H1 (cell line): ENCODE data around the gene PTPRJ. TPM values are rescaled to one million over a fixed set of nuclear protein-coding genes. Genes with fewer than 3 reads are reported as not detected.

Experiments used
- CTCF ChIA-PET: fragments of 300-600 bp; sonication (Branson Sonifier 250); formaldehyde crosslinking; loops from one replicate; lab custom pipeline; 2021; ENCODE audit not compliant: partially characterized antibody; lab: Charles Lee
- POLR2A ChIA-PET: fragments of 300-600 bp; sonication (Branson Sonifier 250); formaldehyde crosslinking; loops from one replicate; lab custom pipeline; 2021; ENCODE audit warnings: inconsistent platforms; ENCODE audit not compliant: partially characterized antibody; lab: Charles Lee
- DNase-seq, 2 experiments: peaks; one replicate each; pipeline versions ENCODE4 v3.0.0 to v3.0.0-alpha.2; 2010 to 2022; ENCODE audit warnings: low spot score in 2 of 2, low read depth in 1 of 2, mixed read lengths in 1 of 2
- FAIRE-seq: peaks from 2 replicates; lab custom pipeline; 2011; peaks lifted over from hg19 to GRCh38; lab: Jason Lieb, UNC
- H2AFZ ChIP-seq: 2 replicates; pipeline ENCODE4 v1.8.1; 2012; ENCODE audit warnings: low read length, inconsistent platforms
- H2AK5ac ChIP-seq: 2 replicates; pipeline ENCODE4 v1.6.1; 2013; ENCODE audit warnings: low read depth, low read length
- H2BK120ac ChIP-seq: replicated peaks from 2 replicates; pipeline ENCODE3; 2013; ENCODE audit warnings: low read depth, low read length, inconsistent platforms
- H2BK12ac ChIP-seq: 2 replicates; pipeline ENCODE4 v1.6.1; 2013; ENCODE audit warnings: low read depth, low read length
- H2BK15ac ChIP-seq: 2 replicates; pipeline ENCODE4 v1.6.1; 2013; ENCODE audit warnings: low read length
- H2BK20ac ChIP-seq: 2 replicates; pipeline ENCODE4 v1.6.1; 2013; ENCODE audit warnings: low read length
- H2BK5ac ChIP-seq: 2 replicates; pipeline ENCODE4 v1.6.1; 2013; ENCODE audit warnings: low read depth, low read length
- H3K14ac ChIP-seq: 2 replicates; pipeline ENCODE4 v1.6.1; 2013; ENCODE audit warnings: inconsistent platforms; ENCODE audit not compliant: insufficient read length
- H3K18ac ChIP-seq: 2 replicates; pipeline ENCODE4 v1.6.1; 2013; ENCODE audit warnings: low read length; ENCODE audit errors: extremely low read depth
- H3K23ac ChIP-seq: 2 replicates; pipeline ENCODE4 v1.6.1; 2013; ENCODE audit warnings: inconsistent platforms; ENCODE audit not compliant: insufficient read length
- H3K23me2 ChIP-seq: 2 replicates; pipeline ENCODE4 v1.6.1; 2013; ENCODE audit warnings: low read depth, low read length
- H3K27ac ChIP-seq: 2 replicates; pipeline ENCODE4 v1.6.1; 2011; ENCODE audit warnings: low read depth, low read length, inconsistent platforms
- H3K27me3 ChIP-seq, 4 experiments: replicated peaks in 1 of 4; 1 replicate in 1 of 4; 2 replicates in 3 of 4; pipeline versions ENCODE4 v1.6.1 to v1.8.1; 2011 to 2013; ENCODE audit warnings: low read length in 3 of 4, mild to moderate bottlenecking in 3 of 4, inconsistent platforms in 2 of 4, mixed read lengths in 2 of 4, moderate library complexity in 1 of 4; ENCODE audit not compliant: control insufficient read depth in 3 of 4, insufficient read depth in 3 of 4; ENCODE audit errors: extremely low read depth in 1 of 4
- H3K36me3 ChIP-seq, 4 experiments: 2 replicates each; pipeline versions ENCODE4 v1.6.1 to v1.8.1; 2011 to 2013; ENCODE audit warnings: mild to moderate bottlenecking in 4 of 4, low read length in 3 of 4, moderate library complexity in 2 of 4, control low read depth in 1 of 4, inconsistent platforms in 1 of 4; ENCODE audit not compliant: insufficient read depth in 4 of 4, control insufficient read depth in 2 of 4
- H3K4ac ChIP-seq: replicated peaks from 2 replicates; pipeline ENCODE3; 2013; ENCODE audit warnings: low read length, low read depth, mixed read lengths, inconsistent platforms; ENCODE audit not compliant: insufficient read length
- H3K4me1 ChIP-seq, 4 experiments: replicated peaks in 1 of 4; 1 replicate in 1 of 4; 2 replicates in 3 of 4; pipeline versions ENCODE4 v1.6.1 to v1.8.1; 2011 to 2013; ENCODE audit warnings: low read length in 3 of 4, inconsistent platforms in 2 of 4, mixed read lengths in 1 of 4; ENCODE audit not compliant: insufficient read depth in 4 of 4, control insufficient read depth in 3 of 4
- H3K4me2 ChIP-seq, 2 experiments: 2 replicates each; pipeline versions ENCODE4 v1.6.1 to v1.8.1; 2011 to 2013; ENCODE audit warnings: low read depth in 2 of 2, low read length in 2 of 2, control low read depth in 1 of 2, inconsistent platforms in 1 of 2, mild to moderate bottlenecking in 1 of 2; ENCODE audit not compliant: insufficient read depth in 1 of 2
- H3K4me3 ChIP-seq, 4 experiments: fragments of 200-600, 300-600 bp in 1 of 4; sonication (generic), shearing (Covaris generic), sonication (Bioruptor Twin) in 1 of 4; 2 replicates each; pipeline versions ENCODE4 v1.5.1 to v1.8.1; 2011 to 2016; ENCODE audit warnings: low read length in 4 of 4, low read depth in 3 of 4, control low read depth in 2 of 4, inconsistent platforms in 2 of 4, mild to moderate bottlenecking in 2 of 4, mixed read lengths in 1 of 4, moderate library complexity in 1 of 4; ENCODE audit not compliant: insufficient read depth in 2 of 4; ENCODE audit errors: extremely low read depth in 1 of 4
- H3K56ac ChIP-seq: replicated peaks from 2 replicates; pipeline ENCODE3; 2013; ENCODE audit warnings: low read depth, mild to moderate bottlenecking, mixed read lengths, low read length, inconsistent platforms; ENCODE audit not compliant: insufficient read length
- H3K79me1 ChIP-seq: 2 replicates; pipeline ENCODE4 v1.6.1; 2013; ENCODE audit warnings: low read depth, low read length, control low read depth
- H3K79me2 ChIP-seq, 2 experiments: 2 replicates each; pipeline versions ENCODE4 v1.6.1 to v1.8.1; 2012 to 2013; ENCODE audit warnings: low read length in 2 of 2, mild to moderate bottlenecking in 2 of 2, inconsistent platforms in 1 of 2; ENCODE audit not compliant: insufficient read depth in 2 of 2, control insufficient read depth in 1 of 2
- H3K9ac ChIP-seq, 4 experiments: replicated peaks in 1 of 4; 1 replicate in 1 of 4; 2 replicates in 3 of 4; pipeline versions ENCODE4 v1.6.1 to v1.8.1; 2011 to 2013; ENCODE audit warnings: low read depth in 3 of 4, low read length in 3 of 4, control low read depth in 2 of 4, mild to moderate bottlenecking in 2 of 4, moderate library complexity in 2 of 4, inconsistent platforms in 1 of 4; ENCODE audit errors: extremely low read depth in 1 of 4
- H3K9me3 ChIP-seq, 2 experiments: 2 replicates each; pipeline versions ENCODE4 v1.6.1 to v1.8.1; 2012 to 2013; ENCODE audit warnings: mild to moderate bottlenecking in 2 of 2, moderate library complexity in 2 of 2, control low read depth in 1 of 2, inconsistent platforms in 1 of 2, low read depth in 1 of 2, low read length in 1 of 2, mixed read lengths in 1 of 2; ENCODE audit not compliant: insufficient read depth in 2 of 2
- H4K20me1 ChIP-seq, 2 experiments: replicated peaks in 1 of 2; 2 replicates each; pipeline versions ENCODE3 to v1.8.1; 2011 to 2013; ENCODE audit warnings: inconsistent platforms in 2 of 2, low read length in 2 of 2, mild to moderate bottlenecking in 1 of 2; ENCODE audit not compliant: insufficient read depth in 2 of 2, control insufficient read depth in 1 of 2
- H4K5ac ChIP-seq: 2 replicates; pipeline ENCODE4 v1.6.1; 2013; ENCODE audit warnings: low read length, low read depth, mixed read lengths, inconsistent platforms; ENCODE audit not compliant: insufficient read length
- H4K8ac ChIP-seq: 2 replicates; pipeline ENCODE4 v1.8.0; 2013; ENCODE audit warnings: mild to moderate bottlenecking, moderate library complexity, low read length, inconsistent platforms; ENCODE audit not compliant: insufficient read depth; ENCODE audit errors: extremely low read depth
- H4K91ac ChIP-seq: replicated peaks from 2 replicates; pipeline ENCODE3; 2013; ENCODE audit warnings: low read length, mixed read lengths, inconsistent platforms; ENCODE audit not compliant: insufficient read length
- CHD1 ChIP-seq: IDR thresholded peaks from 2 replicates; pipeline ENCODE4 v1.6.1; 2012; ENCODE audit warnings: low read depth, low read length, improper control_type of control experiment
- CHD2 ChIP-seq: IDR thresholded peaks from 2 replicates; pipeline ENCODE4 v1.6.1; 2012; ENCODE audit warnings: low read length, improper control_type of control experiment
- CTBP2 ChIP-seq: IDR thresholded peaks from 2 replicates; pipeline ENCODE4 v1.7.0; 2011; ENCODE audit warnings: borderline replicate concordance, mild to moderate bottlenecking, moderate library complexity, mixed read lengths, low read length; ENCODE audit not compliant: insufficient read depth, insufficient read length
- GABPA ChIP-seq: IDR thresholded peaks from 2 replicates; pipeline ENCODE4 v1.6.1; 2011; ENCODE audit warnings: mild to moderate bottlenecking, low read length, moderate library complexity, borderline replicate concordance; ENCODE audit not compliant: insufficient read depth
- HDAC2 ChIP-seq, 2 experiments: fragments of 300-600 bp in 1 of 2; sonication (generic) in 1 of 2; IDR thresholded peaks; 2 replicates each; pipeline ENCODE4 v1.6.1; 2011 to 2012; ENCODE audit warnings: low read depth in 2 of 2, low read length in 2 of 2, mild to moderate bottlenecking in 2 of 2, moderate library complexity in 2 of 2, borderline replicate concordance in 1 of 2, inconsistent platforms in 1 of 2
- JUN ChIP-seq: IDR thresholded peaks from 2 replicates; pipeline ENCODE4 v1.6.1; 2011; ENCODE audit warnings: low read depth, mild to moderate bottlenecking, improper control_type of control experiment, low read length
- KDM1A ChIP-seq: fragments of 200-600, 300-600 bp; sonication (generic); IDR thresholded peaks from 2 replicates; pipeline ENCODE4 v1.7.1; 2016; ENCODE audit warnings: mild to moderate bottlenecking, low read length, borderline replicate concordance
- MAX ChIP-seq: IDR thresholded peaks from 2 replicates; pipeline ENCODE4 v1.6.1; 2012; ENCODE audit warnings: inconsistent platforms
- PHF8 ChIP-seq: fragments of 200-600 bp; sonication (generic); conservative IDR thresholded peaks from 2 replicates; pipeline ENCODE4 v1.7.1; 2012; ENCODE audit warnings: low read depth, mild to moderate bottlenecking, inconsistent platforms, low read length, moderate library complexity
- POLR2AphosphoS5 ChIP-seq: IDR thresholded peaks from 2 replicates; pipeline ENCODE4 v1.6.1; 2011; ENCODE audit warnings: low read depth, low read length
- SAP30 ChIP-seq: fragments of 300-600 bp; sonication (generic); IDR thresholded peaks from 2 replicates; pipeline ENCODE4 v1.7.1; 2012; ENCODE audit warnings: low read length, moderate library complexity, mild to moderate bottlenecking, inconsistent platforms; ENCODE audit not compliant: insufficient read depth, insufficient replicate concordance
- SIN3A ChIP-seq, 2 experiments: IDR thresholded peaks in 1 of 2; conservative IDR thresholded peaks in 1 of 2; 2 replicates each; pipeline ENCODE4 v1.6.1; 2011 to 2012; ENCODE audit warnings: low read length in 2 of 2, improper control_type of control experiment in 1 of 2, low read depth in 1 of 2, mild to moderate bottlenecking in 1 of 2
- TEAD4 ChIP-seq: IDR thresholded peaks from 2 replicates; pipeline ENCODE4 v1.6.1; 2012; ENCODE audit warnings: low read depth, low read length, inconsistent platforms, mixed read lengths
- YY1 ChIP-seq: IDR thresholded peaks from 2 replicates; pipeline ENCODE4 v1.6.1; 2011; ENCODE audit warnings: low read depth, mild to moderate bottlenecking, low read length
- whole genome bisulfite sequencing, 2 experiments: shearing (Covaris generic) in 1 of 2; methylation state at CpG; one replicate each; pipeline versions ENCODE4 v1.1.6 to v1.1.7; 2013 to 2015; ENCODE audit warnings: low lambda C conversion rate in 2 of 2, mixed read lengths in 2 of 2, inconsistent platforms in 1 of 2, low coverage in 1 of 2, missing lambda C conversion rate in 1 of 2; ENCODE audit not compliant: insufficient replicate concordance in 2 of 2, insufficient coverage in 1 of 2, insufficient read length in 1 of 2; ENCODE audit errors: extremely low coverage in 1 of 2, missing lambda C conversion rate in 1 of 2; 5-methylcytosine and 5-hydroxymethylcytosine counted together
- polyA plus RNA-seq, 7 experiments: library from polyadenylated mRNA; depleted of rRNA in 3 of 7; stranded (reverse) in 5 of 7; unstranded in 2 of 7; fragments of >200 nt in 5 of 7; fragments of 200-250 nt in 2 of 7; gene quantifications; 1 replicate in 5 of 7; 2 replicates in 1 of 7; 4 replicates in 1 of 7; pipeline versions ENCODE4 v1.2.1 to v1.2.3, GENCODE V29; 2011 to 2013; ENCODE audit warnings: missing spikeins in 2 of 7, mixed read lengths in 2 of 7
- total RNA-seq: library from RNA; stranded (reverse); fragmentation: NEBNext Ultra II Directional; extraction: Animal tissue kit (Norgen Biotek cat#: 25700); gene quantifications from 2 replicates; pipeline ENCODE4 v1.2.1, GENCODE V29; 2021

PTPRJ gene
- total and polyA plus RNA-seq, 2 of the 8 experiments (the other 6 are each of a cell fraction or from before 2014, with no cell fraction given): 4.4 to 22.6 TPM

GRCh38 chr11:48125866-48126265 lies 145.5 kb downstream of the PTPRJ start:
- DNase-seq (no peak), FAIRE-seq (no peak)
- H3K14ac ChIP-seq: no peak overlapping the region
- H3K79me1 ChIP-seq: no peaks in the 10 kb centered on the region
- CTCF ChIA-PET: no interaction called here
- no peak overlapping the region for H2BK15ac ChIP-seq
- no peak overlapping the region for H2AFZ ChIP-seq
- H3K4me1 ChIP-seq: no peaks in the 10 kb centered on the region
- no peak overlapping the region for H3K4me3 ChIP-seq
- H3K27me3 ChIP-seq: no peaks in the 10 kb centered on the region
- no peak overlapping the region for H3K4me2 ChIP-seq
- H3K36me3 ChIP-seq: peaks cover 0 to 10% (median 3%) of the 10 kb centered on the region in 4 experiments; a peak in 4 of 8 replicates
- 86% methylated on average over 6 of the region's 6 CpGs; no CpG with 5 or more reads in 1 of the 2 experiments for WGBS, 2 experiments
- POLR2A ChIA-PET: no interaction called here
- H3K23ac ChIP-seq: no peak overlapping the region
- no peak overlapping the region for H3K27ac ChIP-seq
- H3K4ac ChIP-seq: no peak overlapping the region
- H3K9me3 ChIP-seq: no peaks in the 10 kb centered on the region
- no peaks in the 10 kb centered on the region; the same call in 1 of the 2 replicates for H3K23me2 ChIP-seq
- no peak overlapping the region for H4K8ac ChIP-seq
- no peak overlapping the region for H2AK5ac ChIP-seq
- no peak overlapping the region for H3K9ac ChIP-seq
- H3K79me2 ChIP-seq: no peaks in the 10 kb centered on the region
- no peak overlapping the region for H3K18ac ChIP-seq
- H4K20me1 ChIP-seq: no peaks in the 10 kb centered on the region
- H4K5ac ChIP-seq: no peak overlapping the region
- H2BK20ac ChIP-seq: no peak overlapping the region
- no peak overlapping the region for H4K91ac ChIP-seq
- no peak overlapping the region for H2BK5ac ChIP-seq
- H3K56ac ChIP-seq: no peak overlapping the region
- H2BK12ac ChIP-seq: no peak overlapping the region
- H2BK120ac ChIP-seq: no peak overlapping the region
- TF ChIP-seq SIN3A (conservative IDR thresholded peaks at IDR 0.05 in 1 of 2, IDR thresholded peaks at IDR 0.05 in 1 of 2; ENCODE audit: low read depth in 1 of 2, low read length in 2 of 2): no peak
- TF ChIP-seq YY1: no peak
- no peak for TF ChIP-seq GABPA
- TF ChIP-seq CHD1: no peak
- no peak for TF ChIP-seq MAX
- TF ChIP-seq CTBP2: no peak
- TF ChIP-seq SAP30: no peak
- TF ChIP-seq HDAC2 (IDR thresholded peaks at IDR 0.05; ENCODE audit: borderline replicate concordance in 1 of 2, low read depth in 2 of 2, low read length in 2 of 2): no peak
- TF ChIP-seq TEAD4: no peak
- no peak for TF ChIP-seq PHF8
- no peak for TF ChIP-seq JUN
- no peak for TF ChIP-seq CHD2
- no peak for TF ChIP-seq KDM1A
- no peak for TF ChIP-seq POLR2AphosphoS5
